ENCODE data around the gene THEM4. TPM values are rescaled to one million over a fixed set of nuclear protein-coding genes. Genes with fewer than 3 reads are reported as not detected.

The THEM4 gene
- total RNA-seq, 3 donors from 2014 or later (not counting 1 experiment from before 2014, with no cell fraction given): 11.9 to 16.2 (median 15.5) TPM

- ATAC-seq (no peak), DNase-seq (no peak)
- H3K9me3 ChIP-seq (ENCODE audit: control insufficient read depth, insufficient read depth, low read length): no peaks in the 10 kb centered on the region
- intact Hi-C loops (cut with micrococcal nuclease): no loop called here
- Mint-ChIP-seq H3K9me3 (no peaks in the 10 kb centered on the region), H3K27ac (no peak overlapping the region), H3K36me3 (no peaks in the 10 kb centered on the region), H3K27me3 (ENCODE audit: low read depth in 2 of 2) (peaks cover 0 to 15% of the 10 kb centered on the region in 2 donors), H3K4me1 (no peaks in the 10 kb centered on the region), H3K4me3 (no peak overlapping the region)
- no peaks in the 10 kb centered on the region for H3K4me1 ChIP-seq (ENCODE audit: control insufficient read depth, insufficient read depth, low read length)
- no peak overlapping the region for H3K27ac ChIP-seq (ENCODE audit: low read length)
- no peak for TF ChIP-seq CTCF (IDR thresholded peaks at IDR 0.05)
- H3K4me3 ChIP-seq (ENCODE audit: low read length): no peak overlapping the region
- no peaks in the 10 kb centered on the region for H3K36me3 ChIP-seq (ENCODE audit: control insufficient read depth, insufficient read depth, low read length)
- WGBS (ENCODE audit: insufficient coverage): 79% methylated on average over 5 of the region's 7 CpGs
- no peaks in the 10 kb centered on the region for H3K27me3 ChIP-seq (ENCODE audit: control insufficient read depth, insufficient read depth, low read length)
Observed at GRCh38 chr1:151867765-151868411, 41.4 kb downstream of the THEM4 start.

GRCh38 chr1:151867321-151867720 lies 42.0 kb downstream of the THEM4 start:
- intact Hi-C loops (cut with micrococcal nuclease): no loop called here
- H3K36me3 Mint-ChIP-seq: no peaks in the 10 kb centered on the region
- no peak for DNase-seq
- H3K4me3 Mint-ChIP-seq: no peak overlapping the region
- H3K4me1 Mint-ChIP-seq: no peaks in the 10 kb centered on the region
- H3K27ac Mint-ChIP-seq: no peak overlapping the region
- H3K27ac ChIP-seq (ENCODE audit: low read length): no peak overlapping the region
- no peaks in the 10 kb centered on the region for H3K9me3 ChIP-seq (ENCODE audit: control insufficient read depth, insufficient read depth, low read length)
- WGBS (ENCODE audit: insufficient coverage): 100% methylated on average over 1 of the region's 2 CpGs
- H3K27me3 Mint-ChIP-seq (ENCODE audit: low read depth in 2 of 2): peaks cover 0 to 18% of the 10 kb centered on the region in 2 donors
- ATAC-seq: no peak
- no peak overlapping the region for H3K4me3 ChIP-seq (ENCODE audit: low read length)
- TF ChIP-seq CTCF (IDR thresholded peaks at IDR 0.05): no peak
- no peaks in the 10 kb centered on the region for H3K4me1 ChIP-seq (ENCODE audit: control insufficient read depth, insufficient read depth, low read length)
- no peaks in the 10 kb centered on the region for H3K27me3 ChIP-seq (ENCODE audit: control insufficient read depth, insufficient read depth, low read length)
- H3K9me3 Mint-ChIP-seq: no peaks in the 10 kb centered on the region
- no peaks in the 10 kb centered on the region for H3K36me3 ChIP-seq (ENCODE audit: control insufficient read depth, insufficient read depth, low read length)

GRCh38 chr1:151864411-151864810 lies 44.9 kb downstream of the THEM4 start:
- Histone ChIP-seq H3K27ac (ENCODE audit: low read length) (no peak overlapping the region), H3K27me3 (ENCODE audit: control insufficient read depth, insufficient read depth, low read length) (no peaks in the 10 kb centered on the region), H3K36me3 (ENCODE audit: control insufficient read depth, insufficient read depth, low read length) (no peaks in the 10 kb centered on the region), H3K4me3 (ENCODE audit: low read length) (no peak overlapping the region), H3K4me1 (ENCODE audit: control insufficient read depth, insufficient read depth, low read length) (no peaks in the 10 kb centered on the region), H3K9me3 (ENCODE audit: control insufficient read depth, insufficient read depth, low read length) (no peaks in the 10 kb centered on the region)
- ATAC-seq (no peak), DNase-seq (no peak)
- Mint-ChIP-seq H3K27ac (no peak overlapping the region), H3K4me3 (no peak overlapping the region), H3K9me3 (no peaks in the 10 kb centered on the region), H3K36me3 (no peaks in the 10 kb centered on the region), H3K27me3 (ENCODE audit: low read depth in 2 of 2) (peaks cover 0 to 21% of the 10 kb centered on the region in 2 donors), H3K4me1 (no peaks in the 10 kb centered on the region)
- no peak for TF ChIP-seq CTCF (IDR thresholded peaks at IDR 0.05)
- whole genome bisulfite sequencing (ENCODE audit: insufficient coverage): 42% methylated on average over 2 of the region's 2 CpGs
- intact Hi-C loops (cut with micrococcal nuclease): no loop called here

GRCh38 chr1:151862604-151863003 lies 46.7 kb downstream of the THEM4 start:
- H3K36me3 ChIP-seq (ENCODE audit: control insufficient read depth, insufficient read depth, low read length): no peaks in the 10 kb centered on the region
- DNase-seq (no peak), ATAC-seq (no peak)
- Mint-ChIP-seq H3K27me3 (ENCODE audit: low read depth in 2 of 2) (peaks cover 0 to 15% of the 10 kb centered on the region in 2 donors), H3K4me3 (no peak overlapping the region), H3K9me3 (no peaks in the 10 kb centered on the region), H3K36me3 (no peaks in the 10 kb centered on the region), H3K27ac (no peak overlapping the region), H3K4me1 (no peaks in the 10 kb centered on the region)
- H3K4me1 ChIP-seq (ENCODE audit: control insufficient read depth, insufficient read depth, low read length): no peaks in the 10 kb centered on the region
- no peaks in the 10 kb centered on the region for H3K9me3 ChIP-seq (ENCODE audit: control insufficient read depth, insufficient read depth, low read length)
- intact Hi-C loops (cut with micrococcal nuclease): no loop called here
- no peak for TF ChIP-seq CTCF (IDR thresholded peaks at IDR 0.05)
- H3K27ac ChIP-seq (ENCODE audit: low read length): no peak overlapping the region
- no peak overlapping the region for H3K4me3 ChIP-seq (ENCODE audit: low read length)
- H3K27me3 ChIP-seq (ENCODE audit: control insufficient read depth, insufficient read depth, low read length): no peaks in the 10 kb centered on the region
